Astrocyte (in vitro differentiated cells and primary cell): ENCODE data around the gene RAD51B. TPM values are rescaled to one million over a fixed set of nuclear protein-coding genes. Genes with fewer than 3 reads are reported as not detected.

ENCODE experiments used
- DNase-seq: peaks from one replicate; pipeline ENCODE4 v3.0.0-alpha.2; 2010; ENCODE audit warnings: low read depth
- FAIRE-seq: peaks from 2 replicates; lab custom pipeline; 2011; peaks lifted over from hg19 to GRCh38; lab: Jason Lieb, UNC
- H2AFZ ChIP-seq: 2 replicates; pipeline ENCODE4 v1.6.0; 2012; ENCODE audit warnings: low read depth, low read length, inconsistent platforms
- H3K27ac ChIP-seq: 2 replicates; pipeline ENCODE4 v1.5.1; 2011; ENCODE audit warnings: low read depth, low read length, inconsistent platforms
- H3K27me3 ChIP-seq: 2 replicates; pipeline ENCODE4 v1.6.0; 2011; ENCODE audit warnings: low read length, inconsistent platforms; ENCODE audit not compliant: insufficient read depth
- H3K36me3 ChIP-seq: 2 replicates; pipeline ENCODE4 v1.5.1; 2011; ENCODE audit warnings: low read length, inconsistent platforms; ENCODE audit not compliant: insufficient read depth
- H3K4me1 ChIP-seq: 2 replicates; pipeline ENCODE4 v1.5.1; 2011; ENCODE audit warnings: low read length, inconsistent platforms; ENCODE audit not compliant: insufficient read depth
- H3K4me2 ChIP-seq: 2 replicates; pipeline ENCODE4 v1.6.0; 2012; ENCODE audit warnings: low read length, inconsistent platforms
- H3K4me3 ChIP-seq: 2 replicates; pipeline ENCODE4 v1.5.1; 2011; ENCODE audit warnings: low read depth, mild to moderate bottlenecking, low read length, inconsistent platforms; ENCODE audit not compliant: insufficient read depth
- H3K79me2 ChIP-seq: 2 replicates; pipeline ENCODE4 v1.6.0; 2012; ENCODE audit warnings: mild to moderate bottlenecking, low read length, inconsistent platforms; ENCODE audit not compliant: insufficient read depth
- H3K9ac ChIP-seq: 2 replicates; pipeline ENCODE4 v1.6.0; 2012; ENCODE audit warnings: mild to moderate bottlenecking, low read length, inconsistent platforms
- H3K9me3 ChIP-seq: 2 replicates; pipeline ENCODE4 v1.5.1; 2012; ENCODE audit warnings: low read depth, mild to moderate bottlenecking, low read length, inconsistent platforms; ENCODE audit not compliant: insufficient read depth
- H4K20me1 ChIP-seq: 2 replicates; pipeline ENCODE4 v1.6.0; 2012; ENCODE audit warnings: low read length, inconsistent platforms; ENCODE audit not compliant: insufficient read depth
- H3K27ac Mint-ChIP-seq: one replicate; pipeline ENCODE4 v1.8.0; 2021; ENCODE audit warnings: mild to moderate bottlenecking, mixed read lengths; ENCODE audit not compliant: unreplicated experiment
- H3K27me3 Mint-ChIP-seq: one replicate; pipeline ENCODE4 v1.8.0; 2021; ENCODE audit warnings: low read depth, mixed read lengths; ENCODE audit not compliant: unreplicated experiment
- H3K36me3 Mint-ChIP-seq: one replicate; pipeline ENCODE4 v1.8.0; 2021; ENCODE audit warnings: low read depth, mixed read lengths; ENCODE audit not compliant: unreplicated experiment
- H3K4me1 Mint-ChIP-seq: one replicate; pipeline ENCODE4 v1.8.0; 2021; ENCODE audit warnings: low read depth, mixed read lengths; ENCODE audit not compliant: unreplicated experiment
- H3K4me3 Mint-ChIP-seq: one replicate; pipeline ENCODE4 v1.8.0; 2021; ENCODE audit warnings: mild to moderate bottlenecking, moderate library complexity, mixed read lengths; ENCODE audit not compliant: unreplicated experiment
- H3K9me3 Mint-ChIP-seq: one replicate; pipeline ENCODE4 v1.8.0; 2021; ENCODE audit warnings: mild to moderate bottlenecking, mixed read lengths; ENCODE audit not compliant: unreplicated experiment
- EZH2 ChIP-seq: IDR thresholded peaks from 2 replicates; pipeline ENCODE4 v1.6.1; 2012; ENCODE audit warnings: mild to moderate bottlenecking, low read length, inconsistent platforms; ENCODE audit not compliant: insufficient read depth
- total RNA-seq: library from RNA; stranded (reverse); gene quantifications from 2 replicates; pipeline ENCODE4 v1.2.1, GENCODE V29; 2021
- TF ChIP-seq, protein P1 (sequence below): IDR thresholded peaks from 2 replicates; pipeline ENCODE4 v1.5.1; 2011; ENCODE audit warnings: low read depth, mild to moderate bottlenecking, inconsistent platforms, low read length, moderate library complexity; ENCODE audit not compliant: insufficient read depth

Gene RAD51B
- total RNA-seq, 1 donor from 2014 or later = 10.8 TPM

DNA sequence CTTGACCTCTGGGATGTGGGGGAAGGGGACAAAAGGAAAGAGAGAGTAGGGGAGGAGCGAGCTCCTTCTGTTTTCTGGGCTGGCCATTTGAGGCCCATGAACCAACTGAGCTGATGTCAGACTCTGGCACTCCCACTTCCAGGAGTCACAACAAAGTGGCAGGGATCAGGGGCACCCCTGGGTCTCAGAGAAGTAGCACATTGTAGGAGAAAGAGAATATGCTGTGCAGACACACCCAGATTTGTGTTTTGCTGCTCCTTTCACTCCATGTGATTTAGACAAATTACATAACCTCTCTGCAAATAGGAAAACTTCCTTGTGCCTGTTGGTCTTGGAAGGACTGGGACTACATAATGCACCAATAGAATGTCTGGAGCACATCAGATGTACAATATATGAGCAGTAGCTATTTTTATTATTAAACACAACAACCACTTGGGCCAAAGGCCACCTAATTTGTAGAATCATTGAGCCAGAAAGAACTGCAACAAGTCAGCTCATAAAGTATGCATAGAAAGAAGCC, 707.8 kb downstream of the RAD51B start:
- no peaks in the 10 kb centered on the region for H3K27me3 ChIP-seq
- peaks cover 2% of the 10 kb centered on the region for H3K9me3 ChIP-seq
- H3K4me1 ChIP-seq = peaks cover 8% of the 10 kb centered on the region
- no peak for TF ChIP-seq EZH2
- TF ChIP-seq, protein P1, sequence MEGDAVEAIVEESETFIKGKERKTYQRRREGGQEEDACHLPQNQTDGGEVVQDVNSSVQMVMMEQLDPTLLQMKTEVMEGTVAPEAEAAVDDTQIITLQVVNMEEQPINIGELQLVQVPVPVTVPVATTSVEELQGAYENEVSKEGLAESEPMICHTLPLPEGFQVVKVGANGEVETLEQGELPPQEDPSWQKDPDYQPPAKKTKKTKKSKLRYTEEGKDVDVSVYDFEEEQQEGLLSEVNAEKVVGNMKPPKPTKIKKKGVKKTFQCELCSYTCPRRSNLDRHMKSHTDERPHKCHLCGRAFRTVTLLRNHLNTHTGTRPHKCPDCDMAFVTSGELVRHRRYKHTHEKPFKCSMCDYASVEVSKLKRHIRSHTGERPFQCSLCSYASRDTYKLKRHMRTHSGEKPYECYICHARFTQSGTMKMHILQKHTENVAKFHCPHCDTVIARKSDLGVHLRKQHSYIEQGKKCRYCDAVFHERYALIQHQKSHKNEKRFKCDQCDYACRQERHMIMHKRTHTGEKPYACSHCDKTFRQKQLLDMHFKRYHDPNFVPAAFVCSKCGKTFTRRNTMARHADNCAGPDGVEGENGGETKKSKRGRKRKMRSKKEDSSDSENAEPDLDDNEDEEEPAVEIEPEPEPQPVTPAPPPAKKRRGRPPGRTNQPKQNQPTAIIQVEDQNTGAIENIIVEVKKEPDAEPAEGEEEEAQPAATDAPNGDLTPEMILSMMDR = no peak
- H3K4me3 ChIP-seq = no peak overlapping the region
- no peaks in the 10 kb centered on the region for H3K36me3 Mint-ChIP-seq
- H3K4me3 Mint-ChIP-seq = no peak overlapping the region
- no peaks in the 10 kb centered on the region for H3K36me3 ChIP-seq
- no peak overlapping the region for H3K4me2 ChIP-seq
- peaks cover 10% of the 10 kb centered on the region for H3K4me1 Mint-ChIP-seq
- peak; percentile 56 for DNase-seq
- H4K20me1 ChIP-seq = no peaks in the 10 kb centered on the region
- no peak for FAIRE-seq
- H3K9me3 Mint-ChIP-seq = peaks cover 20% of the 10 kb centered on the region
- H3K9ac ChIP-seq = no peak overlapping the region
- no peak overlapping the region for H2AFZ ChIP-seq
- H3K27me3 Mint-ChIP-seq = no peaks in the 10 kb centered on the region
- H3K27ac Mint-ChIP-seq = no peak overlapping the region
- no peaks in the 10 kb centered on the region for H3K79me2 ChIP-seq
- H3K27ac ChIP-seq = no peak overlapping the region

DNA sequence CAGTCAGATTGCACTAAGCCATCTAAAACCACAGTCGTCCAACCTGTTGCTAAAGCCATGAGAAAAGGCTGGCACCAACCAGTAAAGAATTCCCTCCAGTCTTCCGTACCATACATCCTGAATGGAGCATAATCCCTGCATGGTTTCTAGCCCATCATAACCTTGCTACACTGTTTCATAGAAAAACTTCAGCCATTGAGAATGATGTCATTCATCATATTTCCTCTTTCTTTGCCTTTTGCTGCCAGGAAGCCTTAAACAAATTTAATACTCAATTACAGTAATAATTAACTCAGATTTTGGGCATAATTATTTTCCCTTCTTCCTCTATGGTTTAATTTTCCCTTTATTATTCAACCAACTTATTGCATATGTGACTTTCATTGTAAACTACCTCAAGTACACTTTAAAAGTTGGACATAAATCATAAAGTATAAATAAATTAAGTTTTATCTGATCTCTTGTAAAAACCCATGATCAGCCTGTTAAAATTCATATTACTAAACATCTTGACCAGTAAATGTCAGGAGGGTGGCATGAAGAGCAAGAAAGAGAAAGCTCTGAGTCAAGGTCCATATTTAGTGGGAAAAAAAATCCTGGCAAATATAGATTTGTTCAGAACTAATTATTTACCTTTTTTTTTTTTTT, 708.6 kb downstream of the RAD51B start:
- no peak overlapping the region for H3K4me3 ChIP-seq
- H2AFZ ChIP-seq = no peak overlapping the region
- H3K36me3 ChIP-seq = no peaks in the 10 kb centered on the region
- no peaks in the 10 kb centered on the region for H4K20me1 ChIP-seq
- Mint-ChIP-seq H3K27me3 (no peaks in the 10 kb centered on the region), H3K4me1 (peaks cover 8% of the 10 kb centered on the region), H3K36me3 (no peaks in the 10 kb centered on the region), H3K4me3 (no peak overlapping the region), H3K9me3 (peaks cover 20% of the 10 kb centered on the region), H3K27ac (no peak overlapping the region)
- H3K27me3 ChIP-seq = no peaks in the 10 kb centered on the region
- H3K27ac ChIP-seq = no peak overlapping the region
- no peak overlapping the region for H3K4me2 ChIP-seq
- DNase-seq (no peak), FAIRE-seq (no peak)
- no peaks in the 10 kb centered on the region for H3K79me2 ChIP-seq
- peaks cover 8% of the 10 kb centered on the region for H3K4me1 ChIP-seq
- H3K9me3 ChIP-seq = peaks cover 2% of the 10 kb centered on the region
- TF ChIP-seq, protein P1 = no peak
- no peak for TF ChIP-seq EZH2
- H3K9ac ChIP-seq = no peak overlapping the region

DNA sequence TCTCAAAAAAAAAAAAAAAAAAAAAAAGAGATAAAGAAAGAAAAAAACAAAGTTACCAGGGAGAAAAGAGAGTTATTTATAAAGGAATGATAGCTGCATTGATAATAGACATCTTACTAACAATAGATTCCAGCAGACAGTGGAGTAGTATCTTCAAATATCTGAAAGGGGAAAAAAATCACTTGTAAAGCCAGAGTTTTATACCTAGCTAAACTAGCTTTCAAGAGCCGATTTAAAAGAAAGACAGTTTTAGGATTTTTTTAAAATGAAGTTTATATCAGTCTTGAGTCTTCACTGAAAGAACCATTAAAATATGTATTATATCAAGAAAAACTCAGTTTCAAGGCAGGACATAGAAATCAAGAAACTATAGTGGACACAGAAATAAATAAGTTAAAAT, 710.9 kb downstream of the RAD51B start:
- H3K4me2 ChIP-seq = no peak overlapping the region
- FAIRE-seq = no peak

More for the DNA sequence above, 710.9 kb downstream of the RAD51B start:
- no peaks in the 10 kb centered on the region for H3K36me3 ChIP-seq
- H3K27me3 Mint-ChIP-seq = no peaks in the 10 kb centered on the region
- H3K4me1 ChIP-seq = peaks cover 8% of the 10 kb centered on the region
- peaks cover 10% of the 10 kb centered on the region for H3K4me1 Mint-ChIP-seq
- H3K27ac Mint-ChIP-seq = no peak overlapping the region
- H3K79me2 ChIP-seq = no peaks in the 10 kb centered on the region
- TF ChIP-seq, protein P1 = no peak
- no peak for TF ChIP-seq EZH2
- no peaks in the 10 kb centered on the region for H4K20me1 ChIP-seq
- H3K4me3 Mint-ChIP-seq = no peak overlapping the region
- H3K36me3 Mint-ChIP-seq = no peaks in the 10 kb centered on the region
- no peak overlapping the region for H3K9ac ChIP-seq
- H3K4me3 ChIP-seq = no peak overlapping the region
- no peaks in the 10 kb centered on the region for H3K27me3 ChIP-seq
- peaks cover 2% of the 10 kb centered on the region for H3K9me3 ChIP-seq
- H3K27ac ChIP-seq = no peak overlapping the region
- H3K9me3 Mint-ChIP-seq = peaks cover 18% of the 10 kb centered on the region
- no peak overlapping the region for H2AFZ ChIP-seq
- no peak for DNase-seq
